Activated CD8-positive, alpha-beta memory T cell treated with anti-CD3 and anti-CD28 coated beads, Interleukin-2, amount 50 U/mL, for 24 hours (primary cell): Measurements from ENCODE around the gene JARID2.

Source experiments
- DNase-seq: peaks from one replicate; pipeline ENCODE4 v3.0.0-alpha.2; 2020; ENCODE audit errors: extremely low read depth

The JARID2 gene

GRCh38 chr6:15490242-15491100 is 244.6 kb downstream of the JARID2 start:
- DNase-seq = no peak

GRCh38 chr6:15491255-15491985 is 245.6 kb downstream of the JARID2 start:
- DNase-seq = peak; percentile 44

- no peak for DNase-seq
Observed at GRCh38 chr6:15491986-15492269, 246.1 kb downstream of the JARID2 start.

GRCh38 chr6:15493437-15494168 is 247.7 kb downstream of the JARID2 start:
- no peak for DNase-seq

DNA sequence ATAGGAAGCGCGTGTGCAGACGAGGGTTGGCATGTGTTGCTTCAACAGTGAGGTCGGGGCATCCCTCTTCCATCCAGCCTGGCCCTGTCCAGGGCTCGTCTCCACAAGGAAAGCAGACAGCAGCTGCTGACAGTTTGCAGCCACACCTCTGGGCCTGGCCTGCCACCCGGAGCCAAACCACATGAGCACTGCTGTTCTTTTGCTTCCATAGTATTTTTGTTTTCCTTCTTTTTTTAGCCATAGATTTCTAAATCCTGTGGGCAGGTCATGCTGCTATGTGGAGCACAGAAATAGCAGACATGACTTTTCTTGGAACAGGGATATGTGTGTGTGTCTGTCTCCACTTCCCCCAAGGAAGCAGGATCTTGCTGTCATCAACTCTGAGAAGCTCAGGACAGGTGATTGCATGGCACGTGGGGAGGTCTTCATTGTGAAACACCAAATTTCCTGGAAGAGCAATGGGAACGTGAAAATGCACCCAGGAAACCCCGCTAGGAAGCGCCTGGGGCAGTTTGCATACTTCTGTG is 249.6 kb downstream of the JARID2 start:
- no peak for DNase-seq

DNA sequence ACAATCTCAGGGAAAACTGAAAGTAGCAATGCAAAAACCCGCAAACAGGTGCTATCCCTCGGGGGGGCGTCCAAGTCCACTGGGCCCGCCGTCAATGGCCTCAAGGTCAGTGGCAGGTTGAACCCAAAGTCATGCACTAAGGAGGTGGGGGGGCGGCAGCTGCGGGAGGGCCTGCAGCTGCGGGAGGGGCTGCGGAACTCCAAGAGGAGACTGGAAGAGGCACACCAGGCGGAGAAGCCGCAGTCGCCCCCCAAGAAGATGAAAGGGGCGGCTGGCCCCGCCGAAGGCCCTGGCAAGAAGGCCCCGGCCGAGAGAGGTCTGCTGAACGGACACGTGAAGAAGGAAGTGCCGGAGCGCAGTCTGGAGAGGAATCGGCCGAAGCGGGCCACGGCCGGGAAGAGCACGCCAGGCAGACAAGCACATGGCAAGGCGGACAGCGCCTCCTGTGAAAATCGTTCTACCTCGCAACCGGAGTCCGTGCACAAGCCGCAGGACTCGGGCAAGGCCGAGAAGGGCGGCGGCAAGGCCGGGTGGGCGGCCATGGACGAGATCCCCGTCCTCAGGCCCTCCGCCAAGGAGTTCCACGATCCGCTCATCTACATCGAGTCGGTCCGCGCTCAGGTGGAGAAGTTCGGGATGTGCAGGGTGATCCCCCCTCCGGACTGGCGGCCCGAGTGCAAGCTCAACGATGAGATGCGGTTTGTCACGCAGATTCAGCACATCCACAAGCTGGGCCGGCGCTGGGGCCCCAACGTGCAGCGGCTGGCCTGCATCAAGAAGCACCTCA is 250.7 kb downstream of the JARID2 start:
- no peak for DNase-seq

DNA sequence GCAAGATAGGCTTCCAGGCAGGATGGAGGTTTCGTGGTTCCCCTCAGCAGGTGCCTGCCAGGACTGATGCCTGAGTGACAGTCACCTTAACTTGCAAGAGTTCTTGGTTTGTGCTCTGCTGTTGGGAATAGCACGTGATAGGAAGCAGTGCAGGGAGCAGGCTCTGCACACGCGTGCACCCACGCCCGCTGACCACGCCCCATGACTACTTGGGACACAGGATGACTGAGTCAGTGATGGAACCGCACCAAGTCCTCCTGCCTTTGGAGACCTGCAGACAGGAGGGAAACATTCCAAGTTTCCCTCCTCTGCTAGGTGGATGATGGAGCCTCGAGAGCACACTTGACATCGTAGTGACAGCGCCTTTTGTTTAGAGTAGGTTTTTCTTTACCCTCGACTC is 252.8 kb downstream of the JARID2 start:
- no peak for DNase-seq

- DNase-seq = no peak
Observed at GRCh38 chr6:15499125-15499524, 253.3 kb downstream of the JARID2 start.

DNA sequence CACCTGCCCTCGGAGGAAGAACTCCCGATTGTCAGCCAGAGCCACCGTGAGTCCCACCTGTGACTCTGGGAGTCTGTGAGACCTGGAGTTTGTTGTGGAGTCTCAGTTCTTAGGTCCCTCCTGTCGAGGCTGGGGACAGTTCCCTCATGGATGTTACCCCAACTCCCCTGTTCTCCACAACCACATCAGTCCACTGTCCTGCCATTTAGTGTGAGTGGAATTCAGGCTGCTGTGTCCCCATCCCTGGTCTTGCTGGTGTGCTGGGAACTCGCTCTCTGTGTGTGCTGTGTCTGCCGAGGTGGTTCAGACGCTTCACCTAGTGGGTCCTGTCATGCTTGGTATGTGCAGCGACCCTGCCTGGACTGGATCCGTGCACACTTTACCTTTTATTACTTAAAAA is 253.7 kb downstream of the JARID2 start:
- no peak for DNase-seq

DNA sequence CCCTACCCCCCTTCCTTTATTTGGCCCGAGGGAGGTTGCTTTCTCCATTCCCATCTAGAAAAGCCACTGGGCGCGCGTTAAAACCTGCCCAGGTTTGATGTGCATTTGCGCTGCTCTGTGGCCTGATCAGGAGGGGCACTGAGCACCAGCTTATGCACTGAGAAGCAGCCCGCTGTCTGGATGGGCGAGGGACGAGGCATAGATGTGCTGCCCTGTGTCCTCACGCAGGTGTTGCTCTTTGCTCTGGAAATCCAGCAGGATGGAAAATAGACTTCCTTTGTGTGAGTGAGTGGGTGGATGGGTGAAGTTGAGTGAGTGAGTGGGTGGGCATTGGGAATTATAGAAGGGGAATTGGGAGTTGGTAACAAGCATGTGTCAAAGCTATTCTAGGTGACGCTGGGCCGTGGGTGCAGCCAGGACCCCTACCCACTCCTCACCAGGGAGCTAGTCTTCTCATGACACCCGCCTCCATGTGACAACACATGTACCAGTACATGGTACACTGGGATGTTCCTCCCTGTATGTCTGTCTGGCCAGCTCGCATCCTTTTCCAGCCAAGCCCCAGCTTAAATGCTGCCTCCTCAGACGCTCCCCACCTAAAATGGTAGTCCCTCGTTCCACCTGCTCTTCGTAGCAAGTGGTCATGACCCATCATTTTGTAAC is 254.3 kb downstream of the JARID2 start:
- no peak for DNase-seq

DNA sequence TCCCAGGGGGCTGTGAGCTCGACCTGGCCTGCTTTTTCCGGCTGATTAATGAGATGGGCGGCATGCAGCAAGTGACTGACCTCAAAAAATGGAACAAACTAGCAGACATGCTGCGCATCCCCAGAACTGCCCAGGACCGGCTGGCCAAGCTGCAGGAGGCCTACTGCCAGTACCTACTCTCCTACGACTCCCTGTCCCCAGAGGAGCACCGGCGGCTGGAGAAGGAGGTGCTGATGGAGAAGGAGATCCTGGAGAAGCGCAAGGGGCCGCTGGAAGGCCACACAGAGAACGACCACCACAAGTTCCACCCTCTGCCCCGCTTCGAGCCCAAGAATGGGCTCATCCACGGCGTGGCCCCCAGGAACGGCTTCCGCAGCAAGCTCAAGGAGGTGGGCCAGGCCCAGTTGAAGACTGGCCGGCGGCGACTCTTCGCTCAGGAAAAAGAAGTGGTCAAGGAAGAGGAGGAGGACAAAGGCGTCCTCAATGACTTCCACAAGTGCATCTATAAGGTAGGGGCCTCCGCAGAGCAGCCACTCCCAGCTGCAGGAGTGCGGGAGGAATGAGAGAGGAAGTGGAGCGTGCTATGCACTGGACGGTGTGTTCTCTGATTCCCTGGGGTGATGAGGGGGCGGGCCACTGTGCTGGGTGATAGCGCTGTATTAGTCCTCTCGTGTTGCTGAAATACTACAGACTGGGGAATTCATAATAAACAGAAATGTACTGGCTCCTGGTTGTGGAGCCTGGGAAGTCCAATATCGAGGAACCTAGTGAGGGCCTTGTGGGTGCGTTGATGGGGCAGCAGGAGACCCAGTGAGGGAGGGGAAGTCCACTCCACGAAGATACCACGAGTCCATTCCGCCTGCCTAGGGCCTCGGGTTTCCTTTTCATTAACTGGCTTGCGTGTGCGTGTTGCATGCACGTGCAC is 255.3 kb downstream of the JARID2 start:
- no peak for DNase-seq

GRCh38 chr6:15501826-15502445 is 256.1 kb downstream of the JARID2 start:
- DNase-seq = no peak

GRCh38 chr6:15502446-15503345 is 256.8 kb downstream of the JARID2 start:
- DNase-seq = no peak

- DNase-seq = no peak
Observed at GRCh38 chr6:15503346-15503680, 257.4 kb downstream of the JARID2 start.

DNA sequence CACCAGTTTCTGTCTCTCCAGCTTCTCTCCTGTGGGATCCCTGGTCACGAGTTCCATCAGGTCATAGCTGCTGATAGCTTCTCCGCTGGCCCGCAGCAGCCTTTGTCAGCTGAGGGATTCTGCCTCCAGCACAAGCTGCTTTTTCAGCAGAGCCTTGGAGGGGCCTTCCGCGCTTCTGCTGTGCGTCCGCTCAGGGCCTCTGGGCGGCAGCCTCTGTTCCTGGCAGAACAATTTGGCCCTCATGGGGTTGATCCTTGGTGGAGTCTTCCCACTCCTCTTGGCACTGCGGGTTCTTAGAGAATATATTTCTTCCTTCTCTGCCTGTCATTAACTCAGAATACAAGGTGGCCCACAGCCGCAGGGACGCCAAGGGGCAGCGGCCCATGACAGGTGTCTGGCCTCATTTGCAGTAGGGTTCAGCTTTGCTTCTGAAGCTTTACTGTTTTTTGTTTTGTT is 258.2 kb downstream of the JARID2 start:
- no peak for DNase-seq

GRCh38 chr6:15504581-15505350 is 258.9 kb downstream of the JARID2 start:
- DNase-seq = no peak

- no peak for DNase-seq
Observed at GRCh38 chr6:15505463-15505918, 259.6 kb downstream of the JARID2 start.

DNA sequence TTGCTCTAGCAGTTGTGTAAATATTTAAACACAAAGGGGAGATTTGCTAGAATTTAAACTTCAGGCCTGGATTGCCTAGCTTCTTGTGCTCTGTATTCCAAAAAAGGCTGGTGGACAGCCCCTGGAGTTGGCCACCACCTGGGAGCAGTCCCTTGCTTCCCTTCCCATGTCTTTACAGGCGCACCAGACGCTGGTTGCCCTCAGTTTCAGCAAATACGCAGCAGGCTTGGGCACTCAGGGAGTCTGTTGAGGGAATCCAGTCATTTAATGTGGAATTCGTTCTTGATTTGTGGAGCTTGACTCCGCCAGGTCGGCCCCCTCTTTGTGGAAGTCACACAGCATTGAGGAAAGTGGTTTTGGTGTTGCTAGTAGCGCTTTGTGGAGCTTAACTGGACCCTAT is 260.2 kb downstream of the JARID2 start:
- DNase-seq = no peak
